DMS 273 treated with DMSO at 0.1 percent for 48 hours (cell line): Measurements from ENCODE around the gene FOXN1.
"Not testable (repeated sequence)": the region's sequence is repeated elsewhere in the genome, so short reads cannot be mapped to it uniquely, and the experiment has no call there.

Experiments used
- DNase-seq: peaks from one replicate; lab custom pipeline; 2025; lab: John Stamatoyannopoulos, UW

Gene FOXN1

DNA sequence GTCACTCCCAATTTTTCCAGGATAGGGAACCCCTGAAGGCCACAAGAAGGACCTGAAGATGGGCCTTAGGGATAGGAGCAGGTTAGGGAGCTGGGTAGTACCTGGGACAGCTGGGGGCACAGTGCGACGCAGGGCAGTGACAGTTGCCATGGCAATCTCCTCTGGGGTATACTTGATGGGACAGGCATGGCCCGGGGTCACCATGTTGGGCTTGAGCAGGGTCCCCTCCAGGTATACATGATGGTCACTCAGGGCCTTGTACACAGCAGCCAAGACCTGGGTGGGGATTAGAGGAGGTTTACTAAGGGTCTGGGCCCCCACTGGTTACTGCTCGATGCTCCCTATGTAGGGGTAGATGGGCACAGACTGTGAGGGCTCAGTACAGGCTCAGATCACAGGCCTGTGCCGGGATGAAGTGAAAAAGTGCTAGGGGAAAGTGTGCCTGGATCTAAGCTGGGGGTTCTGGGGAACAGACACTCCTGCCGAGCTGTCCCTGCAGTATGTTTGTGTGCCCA lies 67.9 kb downstream of the FOXN1 start:
- DNase-seq: no peak

DNA sequence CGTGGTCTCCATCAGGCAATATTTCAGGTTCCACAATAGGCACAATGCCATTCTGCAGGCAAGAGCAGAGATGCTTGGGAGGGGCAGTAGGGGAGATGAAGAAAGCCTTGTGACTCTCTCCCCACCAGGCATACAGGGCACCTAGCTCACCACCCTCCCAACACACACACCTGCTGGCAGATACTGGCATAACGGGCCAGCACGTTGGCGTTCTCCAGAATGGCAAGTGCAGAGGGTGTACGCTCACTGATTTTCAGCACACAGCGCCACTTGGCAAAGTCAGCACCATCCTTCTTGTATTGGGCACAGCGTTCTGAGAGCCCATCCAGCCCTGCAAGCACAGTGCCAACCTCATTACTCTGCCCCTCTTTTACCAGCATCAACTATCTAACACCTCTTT lies 68.4 kb downstream of the FOXN1 start:
- no peak for DNase-seq

DNA sequence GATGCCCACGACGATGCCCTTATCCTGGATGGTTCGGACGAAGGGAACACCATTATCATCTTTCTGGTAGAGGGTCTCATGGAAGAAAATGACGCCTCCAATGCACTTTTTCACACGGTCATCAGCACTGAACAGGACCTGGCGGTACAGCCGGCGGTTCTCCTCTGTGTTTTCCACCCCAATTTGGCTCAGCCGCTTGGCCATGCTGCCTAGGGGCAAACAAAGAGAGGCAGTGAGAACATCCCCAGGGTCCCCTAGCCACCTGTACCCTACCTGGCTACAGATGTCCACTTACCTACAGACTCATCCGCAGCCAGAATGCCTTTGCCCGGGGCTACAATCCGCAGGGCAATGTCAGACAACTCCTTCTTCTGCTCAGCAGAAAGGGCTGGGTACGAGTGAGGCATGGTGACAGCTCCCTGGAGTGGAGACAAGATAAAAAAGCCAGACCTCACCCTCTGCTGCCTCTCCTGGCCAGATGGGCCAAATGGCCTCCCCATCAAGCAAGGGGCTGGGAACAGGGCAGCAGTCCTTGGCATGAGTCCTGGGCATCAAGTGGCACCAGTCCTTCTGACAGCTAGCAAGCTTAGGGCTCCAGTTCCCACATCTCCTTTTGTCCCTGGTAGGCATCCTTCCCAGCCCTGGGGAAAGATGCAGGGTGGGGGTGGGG lies 69.1 kb downstream of the FOXN1 start:
- no peak for DNase-seq

DNA sequence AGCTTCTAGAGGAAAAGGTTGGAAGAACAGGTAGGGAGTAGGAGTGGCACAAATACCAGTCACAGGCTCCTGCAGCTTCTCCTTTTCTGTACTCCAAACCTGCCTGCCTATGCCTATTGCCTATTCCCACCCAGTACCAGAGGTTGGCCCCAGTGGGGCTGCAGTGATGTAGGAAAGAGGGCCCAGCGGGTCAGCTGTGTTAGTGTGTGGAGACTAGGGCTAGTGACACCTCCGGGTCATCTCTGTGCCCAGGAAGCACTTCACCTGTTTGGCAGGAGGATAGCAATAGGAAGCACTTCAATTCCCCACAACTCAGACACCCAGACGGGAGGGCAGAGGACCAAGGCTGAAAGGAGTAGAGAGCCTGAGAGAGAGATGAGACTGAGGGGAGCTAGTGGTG lies 69.9 kb downstream of the FOXN1 start:
- DNase-seq: not testable (repeated sequence)

DNA sequence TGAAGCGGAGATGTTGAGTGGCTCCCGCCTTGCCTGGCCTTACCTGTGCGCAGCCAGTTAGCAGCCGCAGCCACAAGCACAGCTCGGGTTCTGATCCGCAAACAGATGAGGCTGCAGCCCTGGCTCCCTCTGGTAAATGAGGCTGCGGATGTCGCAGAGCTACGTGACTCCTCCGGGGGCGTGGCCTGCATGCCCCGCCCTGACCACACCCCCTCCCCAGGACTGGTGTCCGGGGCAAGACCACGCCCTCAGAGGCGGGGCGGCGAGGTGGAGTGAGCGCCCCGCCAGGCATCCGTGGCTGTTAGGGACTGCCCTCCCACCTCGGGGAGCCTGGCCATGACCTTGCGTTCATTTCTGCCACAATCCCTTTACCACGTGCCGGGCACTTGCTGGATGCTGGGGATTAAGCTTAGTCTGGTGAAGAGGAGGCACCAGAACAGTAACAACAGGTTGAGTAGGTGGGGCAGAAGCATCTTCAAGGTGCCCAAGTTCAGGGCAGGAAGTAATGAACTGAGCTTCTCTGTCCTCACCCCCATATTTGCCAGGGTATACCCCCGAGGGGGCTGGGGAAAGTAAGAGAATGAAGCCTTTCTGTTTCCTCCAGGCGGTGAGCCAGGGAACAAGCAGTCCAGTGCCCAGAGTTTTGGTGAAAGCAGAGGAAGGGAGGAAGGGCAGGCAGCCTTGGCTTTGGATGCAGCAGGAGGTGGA lies 70.8 kb downstream of the FOXN1 start, which contains the start of gene ALDOC:
TSS of gene ALDOC (minus strand) at position 138 of the 708 bp plus-strand sequence. CDS start 1,363 bp downstream, outside the sequence.
- peak; percentile 79 for DNase-seq

DNA sequence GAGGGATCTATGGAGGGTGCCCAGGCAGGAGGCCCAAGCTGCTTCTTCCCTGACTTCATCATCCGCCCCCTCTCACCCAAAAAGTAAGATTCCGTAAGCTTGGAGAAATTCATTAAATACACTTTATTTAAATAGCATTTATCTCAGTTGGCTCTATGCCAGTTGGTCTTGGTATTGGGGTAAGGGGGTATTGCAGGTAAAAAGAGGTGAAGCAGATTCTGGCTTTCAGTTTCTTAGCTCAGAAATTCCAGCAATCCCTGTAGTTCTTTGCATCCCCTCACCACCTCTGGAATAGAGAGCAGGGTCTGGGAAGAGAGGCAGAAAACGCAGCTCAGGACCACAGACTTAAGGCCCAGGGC lies 71.3 kb downstream of the FOXN1 start:
- no peak for DNase-seq

DNA sequence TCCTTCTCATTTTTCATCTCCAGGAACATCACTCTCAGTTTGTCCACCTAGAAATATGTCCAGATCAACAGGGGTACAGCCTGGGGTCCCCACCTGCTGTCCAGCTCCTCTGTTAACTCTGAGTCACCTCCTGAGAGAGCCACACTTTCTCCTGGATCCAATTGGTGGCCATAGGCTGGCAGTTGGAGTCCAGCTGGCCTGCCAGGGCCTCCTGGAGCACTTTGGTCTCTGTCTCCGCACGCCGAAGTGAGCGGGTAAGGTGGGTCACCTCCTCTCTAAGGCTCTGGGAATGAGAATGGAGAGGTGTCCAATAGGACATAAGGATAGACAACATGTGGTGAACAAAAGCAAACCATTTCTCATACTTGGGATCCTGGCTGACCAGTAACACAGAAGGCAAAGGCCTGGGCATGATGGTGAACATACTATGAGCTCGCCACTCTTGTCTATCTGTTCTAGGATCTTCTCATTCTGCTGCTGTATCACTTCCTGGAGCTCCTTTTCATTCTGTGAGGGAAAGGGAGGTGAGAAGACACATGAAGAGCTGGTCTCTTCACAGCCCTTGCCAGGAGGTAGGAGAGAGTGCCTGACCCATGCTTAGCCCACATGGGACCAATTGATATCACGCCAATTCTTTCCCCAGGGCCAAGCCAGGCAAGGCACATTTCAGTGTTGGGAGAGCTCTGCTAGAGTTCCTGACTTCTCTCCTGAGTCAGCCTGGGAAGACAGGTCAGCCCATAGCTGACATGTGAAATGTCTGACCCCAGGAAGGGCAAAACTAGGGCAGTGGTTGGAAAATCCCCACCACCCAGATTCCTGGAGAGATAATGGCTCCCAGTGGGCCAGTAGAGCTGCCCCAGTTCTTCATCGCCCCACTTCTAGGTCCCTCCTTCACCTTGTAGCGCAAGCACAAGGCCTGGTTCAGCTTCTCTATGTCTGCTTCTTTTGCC lies 72.4 kb downstream of the FOXN1 start:
- no peak for DNase-seq

DNA sequence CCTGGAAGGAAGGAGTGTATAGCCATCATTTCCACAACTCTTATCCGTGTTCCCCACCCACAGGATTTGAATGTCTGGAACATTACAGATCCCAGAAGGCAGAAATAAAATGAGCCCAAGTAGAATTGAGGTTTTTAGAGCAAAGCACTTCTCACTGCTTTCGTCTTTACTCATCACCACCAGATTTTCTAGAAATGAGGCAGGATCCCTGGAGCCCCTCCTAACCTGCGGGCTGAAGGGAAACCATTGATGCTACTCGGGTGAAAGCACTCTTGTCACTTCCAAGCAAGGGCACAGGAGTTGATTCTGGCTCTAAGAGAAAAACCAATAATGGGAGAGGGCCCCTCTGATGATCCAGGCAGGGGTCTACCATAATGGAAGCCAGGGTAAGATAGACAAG lies 73.4 kb downstream of the FOXN1 start:
- no peak for DNase-seq

DNA sequence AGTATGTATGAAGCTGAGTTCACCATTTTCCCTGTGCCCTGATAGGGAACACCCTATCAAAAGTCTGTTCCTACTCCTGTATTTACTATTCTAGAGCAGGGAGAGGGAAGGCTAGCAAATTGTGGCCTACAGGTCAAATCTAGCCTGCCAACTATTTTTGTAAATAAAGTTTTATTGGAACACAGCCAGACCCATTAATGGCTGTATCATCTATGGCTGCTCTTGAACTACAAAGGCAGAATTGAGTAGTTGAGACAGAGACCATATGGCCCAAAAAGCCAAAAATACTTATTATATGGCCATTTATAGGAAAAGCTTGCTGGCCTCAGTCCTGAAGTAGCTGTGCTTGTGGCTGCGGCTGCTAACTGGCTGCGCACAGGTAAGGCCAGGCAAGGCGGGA lies 74.8 kb downstream of the FOXN1 start:
- DNase-seq: no peak

DNA sequence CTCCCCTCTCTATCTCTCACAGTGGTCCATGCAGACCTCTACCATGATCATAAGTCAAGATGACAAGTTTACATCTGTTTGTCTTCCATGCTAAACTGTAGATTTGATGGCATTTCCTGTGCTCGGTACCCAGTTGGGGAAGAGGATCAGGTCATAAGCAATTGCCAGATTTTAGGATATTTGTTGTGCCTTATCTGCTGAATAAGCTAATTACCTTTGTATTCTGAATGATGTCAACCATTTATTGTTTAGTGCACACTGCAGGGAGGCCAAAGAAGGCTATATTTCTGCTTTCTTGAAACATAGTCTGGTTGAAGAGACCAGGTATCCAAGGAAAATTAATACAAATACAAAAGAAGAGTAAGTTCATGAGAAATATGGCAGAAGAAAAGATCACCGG lies 76.4 kb downstream of the FOXN1 start:
- no peak for DNase-seq

DNA sequence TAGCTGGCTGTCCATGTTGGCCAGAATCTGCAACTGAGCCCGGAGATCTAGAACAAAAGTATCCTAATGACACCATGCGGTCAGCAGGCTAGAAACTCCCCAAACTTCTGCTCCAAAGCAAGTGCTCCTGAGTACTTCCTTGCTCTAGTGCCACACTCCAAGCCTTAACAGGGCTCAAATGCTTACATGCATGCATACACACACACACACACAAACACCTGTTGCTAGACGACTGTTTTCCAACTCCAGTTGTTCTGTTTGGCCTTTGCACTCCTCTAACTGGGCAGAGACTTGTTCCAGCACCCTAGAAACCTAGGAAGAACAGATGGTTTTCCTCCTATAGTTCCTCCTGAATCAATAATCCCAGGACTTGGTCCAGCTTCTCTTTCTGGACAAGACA lies 78.3 kb downstream of the FOXN1 start:
- no peak for DNase-seq

DNA sequence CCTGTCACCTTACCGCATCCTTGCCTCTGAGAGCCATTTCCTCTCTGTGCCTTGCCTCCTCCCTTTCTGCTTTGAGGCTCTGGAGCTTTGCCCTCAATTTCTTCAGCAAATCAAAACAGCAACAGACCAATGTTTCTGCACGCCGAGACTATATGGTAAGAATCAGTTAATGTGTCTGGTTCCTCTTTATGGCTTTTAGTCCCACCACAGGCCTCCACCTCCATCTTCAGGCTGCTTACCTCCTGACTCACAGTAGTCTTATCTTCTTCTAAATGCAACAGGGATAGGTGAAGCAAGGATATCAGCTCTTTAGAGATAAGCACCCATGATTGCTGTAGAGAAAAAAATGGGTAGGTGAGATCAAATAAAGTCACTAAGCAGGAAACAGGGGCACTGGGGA lies 79.7 kb downstream of the FOXN1 start:
- DNase-seq: no peak
